CD4-positive, alpha-beta T cell (primary cell): ENCODE data around the gene ITIH6. TPM values are rescaled to one million over a fixed set of nuclear protein-coding genes. Genes with fewer than 3 reads are reported as not detected.

Experiments used
- ATAC-seq: fragments of 200-7000 bp; cut with Tn5 transposase; one replicate; pipeline ENCODE4 v1.10.0; 2022; ENCODE audit warnings: mild to moderate bottlenecking; ENCODE audit not compliant: poor library complexity
- CTCF ChIA-PET: fragments of 350-600 bp; sonication (Branson Sonifier 250); formaldehyde crosslinking; loops from one replicate; lab custom pipeline; 2021; ENCODE audit warnings: antibody characterized with exemption, inconsistent platforms; lab: Charles Lee
- POLR2A ChIA-PET: fragments of 350-600 bp; sonication (Branson Sonifier 250); formaldehyde crosslinking; loops from one replicate; lab custom pipeline; 2021; ENCODE audit warnings: antibody characterized with exemption, inconsistent platforms; lab: Charles Lee
- DNase-seq, 14 experiments: peaks; one replicate each; pipeline ENCODE4 v3.0.0-alpha.2; 2013 to 2020; ENCODE audit warnings: mixed read lengths in 2 of 14
- H3K27ac ChIP-seq, 2 donors: one replicate each; pipeline versions ENCODE4 v1.5.1 to v1.7.0; 2013; ENCODE audit warnings: low read length in 2 of 2, low read depth in 1 of 2, mild to moderate bottlenecking in 1 of 2
- H3K27me3 ChIP-seq, 2 experiments: 1 replicate in 1 of 2; 2 replicates in 1 of 2; pipeline versions ENCODE4 v1.6.1 to v1.7.0; 2013; ENCODE audit warnings: low read length in 2 of 2, control low read depth in 1 of 2, mild to moderate bottlenecking in 1 of 2, moderate library complexity in 1 of 2; ENCODE audit not compliant: insufficient read depth in 2 of 2, control insufficient read depth in 1 of 2
- H3K36me3 ChIP-seq: one replicate; pipeline ENCODE4 v1.6.1; 2013; ENCODE audit warnings: low read length, control low read depth; ENCODE audit not compliant: insufficient read depth
- H3K4me1 ChIP-seq: one replicate; pipeline ENCODE4 v1.6.1; 2013; ENCODE audit warnings: low read length, control low read depth; ENCODE audit not compliant: insufficient read depth
- H3K4me3 ChIP-seq: one replicate; pipeline ENCODE4 v1.5.1; 2013; ENCODE audit warnings: mild to moderate bottlenecking, low read length, moderate library complexity
- H3K9me3 ChIP-seq, 2 experiments: 1 replicate in 1 of 2; 2 replicates in 1 of 2; pipeline versions ENCODE4 v1.6.1 to v1.7.0; 2013; ENCODE audit warnings: low read length in 2 of 2, mild to moderate bottlenecking in 2 of 2, control low read depth in 1 of 2, moderate library complexity in 1 of 2; ENCODE audit not compliant: control insufficient read depth in 1 of 2, insufficient read depth in 1 of 2
- H3K27ac Mint-ChIP-seq: one replicate; pipeline ENCODE4 v1.8.0; 2020; ENCODE audit warnings: mixed read lengths
- H3K27me3 Mint-ChIP-seq: one replicate; pipeline ENCODE4 v1.8.0; 2021; ENCODE audit warnings: mixed read lengths
- H3K36me3 Mint-ChIP-seq: one replicate; pipeline ENCODE4 v1.8.0; 2021; ENCODE audit warnings: low read depth, mixed read lengths
- H3K4me1 Mint-ChIP-seq: one replicate; pipeline ENCODE4 v1.8.0; 2021; ENCODE audit warnings: low read depth, mixed read lengths
- H3K4me3 Mint-ChIP-seq: one replicate; pipeline ENCODE4 v1.8.0; 2020; ENCODE audit warnings: mild to moderate bottlenecking, mixed read lengths
- H3K9me3 Mint-ChIP-seq: one replicate; pipeline ENCODE4 v1.8.0; 2020; ENCODE audit warnings: mixed read lengths
- intact Hi-C, 2 experiments: fragments of 100-400 bp; cut with DNase I in 1 of 2; cut with micrococcal nuclease in 1 of 2; formaldehyde crosslinking; loops; one replicate each; pipeline versions ENCODE4 v1.15.1 to v1.9.0; 2023 to 2025; cut with DNase I, micrococcal nuclease
- total RNA-seq, 174 experiments: library from RNA in 2 of 174; stranded (reverse) in 2 of 174; gene quantifications; one replicate each; pipeline ENCODE4 v1.2.3 and lab custom pipeline; 2021 to 2026
- TF ChIP-seq, protein P1 (sequence below): fragments of 200-600 bp; IDR thresholded peaks from one replicate; pipeline ENCODE4 v1.8.0; 2022; ENCODE audit warnings: antibody characterized with exemption, mild to moderate bottlenecking

ITIH6 gene
- total RNA-seq, 2 experiments from 2014 or later: not detected

DNA sequence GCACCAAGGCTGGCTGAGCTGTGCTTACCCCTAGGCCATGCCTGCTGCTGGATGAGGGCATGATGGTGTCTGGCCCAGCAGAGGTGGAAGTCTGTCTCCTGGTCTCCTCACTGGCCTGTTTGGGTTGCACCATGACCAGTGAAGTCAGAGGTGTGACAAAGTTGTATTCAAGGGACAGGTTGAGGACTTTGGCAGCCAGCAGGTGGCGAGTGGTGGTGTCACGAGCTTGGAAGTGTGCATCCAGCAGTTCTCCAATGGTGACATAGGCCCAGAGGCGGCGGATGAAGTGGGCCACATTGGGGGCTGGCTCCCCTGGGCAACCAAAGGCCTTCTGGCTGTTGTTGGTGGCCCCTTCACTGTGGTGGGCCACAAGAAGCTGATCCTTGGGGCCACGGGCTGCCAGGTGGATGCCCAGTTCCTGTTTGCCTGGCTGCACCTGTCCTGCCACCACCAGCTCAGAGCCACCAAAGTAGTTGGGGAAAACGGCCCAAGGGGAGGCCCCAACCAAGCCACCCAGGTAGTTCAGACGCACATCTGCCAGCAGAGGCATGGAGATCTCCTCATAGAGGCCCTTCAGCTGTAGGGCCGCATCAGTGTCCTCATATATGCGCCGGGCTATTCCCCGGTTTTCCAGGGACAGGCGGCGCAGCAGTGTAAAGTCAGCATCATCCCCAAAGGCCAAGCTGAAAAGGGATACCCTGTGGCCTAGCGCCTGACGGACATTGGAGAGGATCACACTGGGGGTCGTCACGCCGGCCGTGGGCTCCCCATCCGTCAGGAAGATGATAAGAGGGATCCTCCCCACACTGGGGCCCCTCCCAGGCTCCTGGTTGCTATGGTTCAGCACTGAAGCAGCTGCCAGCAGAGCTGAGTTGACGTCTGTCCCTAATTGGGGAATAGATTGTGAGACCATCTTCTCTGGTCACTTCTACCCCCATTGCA lies 39.7 kb downstream of the ITIH6 start:
- H3K4me3 Mint-ChIP-seq: no peak overlapping the region
- H3K27me3 Mint-ChIP-seq: no peaks in the 10 kb centered on the region
- no peak overlapping the region for H3K27ac Mint-ChIP-seq
- no peaks in the 10 kb centered on the region for H3K4me1 ChIP-seq
- no peaks in the 10 kb centered on the region for H3K9me3 ChIP-seq
- H3K9me3 Mint-ChIP-seq: no peaks in the 10 kb centered on the region
- TF ChIP-seq, protein P1, sequence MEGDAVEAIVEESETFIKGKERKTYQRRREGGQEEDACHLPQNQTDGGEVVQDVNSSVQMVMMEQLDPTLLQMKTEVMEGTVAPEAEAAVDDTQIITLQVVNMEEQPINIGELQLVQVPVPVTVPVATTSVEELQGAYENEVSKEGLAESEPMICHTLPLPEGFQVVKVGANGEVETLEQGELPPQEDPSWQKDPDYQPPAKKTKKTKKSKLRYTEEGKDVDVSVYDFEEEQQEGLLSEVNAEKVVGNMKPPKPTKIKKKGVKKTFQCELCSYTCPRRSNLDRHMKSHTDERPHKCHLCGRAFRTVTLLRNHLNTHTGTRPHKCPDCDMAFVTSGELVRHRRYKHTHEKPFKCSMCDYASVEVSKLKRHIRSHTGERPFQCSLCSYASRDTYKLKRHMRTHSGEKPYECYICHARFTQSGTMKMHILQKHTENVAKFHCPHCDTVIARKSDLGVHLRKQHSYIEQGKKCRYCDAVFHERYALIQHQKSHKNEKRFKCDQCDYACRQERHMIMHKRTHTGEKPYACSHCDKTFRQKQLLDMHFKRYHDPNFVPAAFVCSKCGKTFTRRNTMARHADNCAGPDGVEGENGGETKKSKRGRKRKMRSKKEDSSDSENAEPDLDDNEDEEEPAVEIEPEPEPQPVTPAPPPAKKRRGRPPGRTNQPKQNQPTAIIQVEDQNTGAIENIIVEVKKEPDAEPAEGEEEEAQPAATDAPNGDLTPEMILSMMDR: no peak
- no peak for ATAC-seq
- H3K36me3 Mint-ChIP-seq: no peaks in the 10 kb centered on the region
- no peak for DNase-seq
- H3K27me3 ChIP-seq: no peaks in the 10 kb centered on the region
- ChIA-PET POLR2A (no interaction called here), CTCF (no interaction called here)
- no peak overlapping the region for H3K4me3 ChIP-seq
- intact Hi-C loops: loop anchor here in 1 of 2 experiments (2.0 kb wide), 1 partner anchor 18 kb away; no protein-coding TSS in a partner anchor
- H3K27ac ChIP-seq: no peak overlapping the region
- no peaks in the 10 kb centered on the region for H3K36me3 ChIP-seq
- H3K4me1 Mint-ChIP-seq: no peaks in the 10 kb centered on the region

DNA sequence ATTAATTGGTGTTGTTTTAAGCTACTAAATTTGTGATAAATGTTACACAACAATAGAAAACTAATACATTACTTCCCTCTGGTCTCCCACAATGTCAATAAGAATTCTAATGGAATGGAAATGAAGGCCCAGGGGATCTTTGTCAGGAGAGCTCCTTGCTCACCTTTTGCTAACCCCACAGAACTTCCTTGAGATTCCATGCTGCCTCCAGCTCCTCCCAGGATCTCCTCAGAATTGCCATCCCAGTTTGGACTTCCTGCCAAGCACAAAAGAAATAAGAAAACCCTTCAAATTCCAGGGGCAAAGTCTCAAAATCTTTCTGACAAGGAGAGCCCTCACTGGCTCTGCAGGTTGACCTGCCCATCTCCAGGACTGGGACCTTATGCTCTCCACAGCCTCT lies 43.2 kb downstream of the ITIH6 start:
- TF ChIP-seq, protein P1: no peak
- Mint-ChIP-seq H3K27ac (no peak overlapping the region), H3K4me1 (no peaks in the 10 kb centered on the region), H3K27me3 (no peaks in the 10 kb centered on the region), H3K36me3 (no peaks in the 10 kb centered on the region), H3K9me3 (no peaks in the 10 kb centered on the region), H3K4me3 (no peak overlapping the region)
- ChIA-PET CTCF (no interaction called here), POLR2A (no interaction called here)
- no peak for DNase-seq
- ATAC-seq: no peak
- Histone ChIP-seq H3K27me3 (no peaks in the 10 kb centered on the region), H3K27ac (no peak overlapping the region), H3K9me3 (no peaks in the 10 kb centered on the region), H3K4me3 (no peak overlapping the region), H3K36me3 (no peaks in the 10 kb centered on the region), H3K4me1 (no peaks in the 10 kb centered on the region)
- intact Hi-C loops: no loop called here

DNA sequence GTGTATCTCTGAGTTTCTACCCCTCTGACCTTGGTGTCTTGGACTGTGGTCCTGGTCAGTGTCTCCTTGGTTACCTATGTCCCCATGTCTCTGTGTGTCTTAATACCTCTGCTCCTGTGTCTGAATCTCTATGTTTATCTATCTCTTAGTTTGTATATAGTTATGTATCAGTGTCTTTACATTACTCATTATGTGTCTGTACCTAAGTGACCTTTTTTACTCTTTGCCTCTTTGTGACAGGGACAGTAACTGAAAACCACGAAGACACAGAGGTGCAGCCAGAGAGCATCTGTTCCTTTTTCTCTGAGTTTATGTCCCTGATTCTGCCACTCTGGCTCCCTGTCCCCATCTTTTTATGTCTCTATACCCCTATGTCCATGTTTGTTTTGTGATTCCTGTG lies 49.4 kb downstream of the ITIH6 start:
- intact Hi-C loops: no loop called here
- no peaks in the 10 kb centered on the region for H3K9me3 ChIP-seq
- H3K36me3 Mint-ChIP-seq: no peaks in the 10 kb centered on the region
- TF ChIP-seq, protein P1: no peak
- H3K36me3 ChIP-seq: no peaks in the 10 kb centered on the region
- H3K27me3 Mint-ChIP-seq: no peaks in the 10 kb centered on the region
- no peak overlapping the region for H3K4me3 ChIP-seq
- H3K4me1 Mint-ChIP-seq: no peaks in the 10 kb centered on the region
- H3K27ac ChIP-seq: no peak overlapping the region
- peaks cover 0 to 3% of the 10 kb centered on the region in 2 experiments for H3K27me3 ChIP-seq
- CTCF ChIA-PET: no interaction called here
- POLR2A ChIA-PET: no interaction called here
- ATAC-seq (no peak), DNase-seq (no peak)
- no peak overlapping the region for H3K27ac Mint-ChIP-seq
- H3K4me3 Mint-ChIP-seq: no peak overlapping the region
- no peaks in the 10 kb centered on the region for H3K9me3 Mint-ChIP-seq
- no peaks in the 10 kb centered on the region for H3K4me1 ChIP-seq
